GM21619 (cell line): ENCODE data around the gene TNIP1.

Experiments
- ATAC-seq: cut with Tn5 transposase; IDR thresholded peaks from one replicate; pipeline ENCODE4 v1.9.1; 2021; ENCODE audit not compliant: unreplicated experiment

Gene TNIP1

GRCh38 chr5:151002681-151003502, 77.9 kb downstream of the TNIP1 start:
- no peak for ATAC-seq

DNA sequence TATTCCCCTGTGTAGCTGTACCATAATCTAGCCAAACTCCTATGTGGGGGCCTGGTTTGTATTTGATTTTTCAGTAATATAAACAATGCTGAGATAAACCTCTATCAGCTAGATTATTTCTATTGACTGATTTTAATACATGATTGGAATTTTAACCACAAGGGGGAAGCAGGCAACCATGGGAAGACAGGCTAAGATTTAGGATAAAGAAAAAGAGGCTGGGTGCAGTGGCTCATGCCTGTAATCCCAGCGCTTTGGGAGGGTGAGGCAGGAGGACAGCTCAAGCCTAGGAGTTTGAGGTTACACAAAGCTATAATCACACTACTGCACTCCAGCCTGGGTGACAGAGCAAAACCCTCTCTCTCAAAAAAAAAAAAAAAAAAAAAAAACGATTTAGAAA, 78.6 kb downstream of the TNIP1 start:
- no peak for ATAC-seq

- ATAC-seq, result no peak
Observed at GRCh38 chr5:151001436-151001835, 79.4 kb downstream of the TNIP1 start.

GRCh38 chr5:150999704-151000442, 81.0 kb downstream of the TNIP1 start:
- ATAC-seq, result no peak

DNA sequence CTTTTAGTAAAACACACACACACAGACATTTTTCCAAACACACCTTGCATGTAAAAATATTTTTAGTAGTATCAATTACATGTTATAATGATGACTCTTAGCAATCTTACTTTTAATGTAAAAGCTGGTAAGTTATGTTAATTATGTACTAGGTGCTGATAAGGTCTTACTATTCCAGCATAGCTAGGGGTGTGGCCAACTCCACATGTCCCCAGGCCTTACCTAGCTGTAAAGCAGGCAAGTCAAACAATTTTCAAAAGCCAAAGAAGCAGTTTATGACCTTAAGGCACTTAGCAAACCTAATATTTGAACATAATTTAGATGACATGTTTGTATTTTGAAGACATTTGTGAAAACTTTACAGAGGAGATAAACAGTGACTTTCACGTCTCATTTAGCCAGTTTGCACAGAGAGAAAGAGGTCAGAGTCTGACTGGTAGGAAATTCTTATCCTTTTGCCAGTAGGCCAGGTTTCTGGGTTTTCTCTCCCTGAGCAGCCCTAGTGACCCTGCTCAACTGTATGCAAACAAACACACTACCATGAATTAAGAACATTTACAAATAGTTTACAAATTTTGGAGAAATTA, 86.9 kb downstream of the TNIP1 start:
- ATAC-seq, result no peak

DNA sequence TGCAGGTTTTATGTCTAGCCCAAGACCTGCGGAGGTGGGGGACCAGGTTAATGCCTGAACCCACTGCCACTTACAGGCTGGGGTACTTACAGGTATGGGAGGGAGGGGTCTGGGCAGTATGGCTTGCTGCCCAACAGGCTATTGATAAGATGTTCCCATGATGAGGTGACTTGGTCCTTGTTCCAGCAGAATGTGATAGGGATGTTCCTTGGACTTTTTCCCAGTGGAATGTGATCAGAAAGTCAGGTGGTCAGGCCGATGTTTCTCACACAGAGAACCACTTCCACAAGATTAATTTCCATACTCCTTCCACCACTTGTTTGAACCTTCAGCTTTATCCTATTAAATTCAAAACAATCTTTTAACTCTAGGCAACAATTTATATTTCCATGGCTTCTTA, 87.4 kb downstream of the TNIP1 start:
- ATAC-seq, result no peak

- no peak for ATAC-seq
Observed at GRCh38 chr5:150992705-150993104, 88.1 kb downstream of the TNIP1 start.

GRCh38 chr5:150989695-150990094, 91.1 kb downstream of the TNIP1 start:
- ATAC-seq, result no peak

- ATAC-seq, result no peak
Observed at GRCh38 chr5:150987746-150988145, 93.1 kb downstream of the TNIP1 start.
